Stimulated activated CD4-positive, alpha-beta T cell treated with anti-CD3 and anti-CD28 coated beads, Interleukin-1b, Interleukin-23, amount 100 ng/mL, for 24 hours (primary cell): ENCODE data around the gene C2orf92.

ENCODE experiments used
- DNase-seq, 4 experiments: peaks; one replicate each; pipeline ENCODE4 v3.0.0-alpha.2; 2020; ENCODE audit warnings: low read depth in 4 of 4, low spot score in 1 of 4

Gene C2orf92

DNA sequence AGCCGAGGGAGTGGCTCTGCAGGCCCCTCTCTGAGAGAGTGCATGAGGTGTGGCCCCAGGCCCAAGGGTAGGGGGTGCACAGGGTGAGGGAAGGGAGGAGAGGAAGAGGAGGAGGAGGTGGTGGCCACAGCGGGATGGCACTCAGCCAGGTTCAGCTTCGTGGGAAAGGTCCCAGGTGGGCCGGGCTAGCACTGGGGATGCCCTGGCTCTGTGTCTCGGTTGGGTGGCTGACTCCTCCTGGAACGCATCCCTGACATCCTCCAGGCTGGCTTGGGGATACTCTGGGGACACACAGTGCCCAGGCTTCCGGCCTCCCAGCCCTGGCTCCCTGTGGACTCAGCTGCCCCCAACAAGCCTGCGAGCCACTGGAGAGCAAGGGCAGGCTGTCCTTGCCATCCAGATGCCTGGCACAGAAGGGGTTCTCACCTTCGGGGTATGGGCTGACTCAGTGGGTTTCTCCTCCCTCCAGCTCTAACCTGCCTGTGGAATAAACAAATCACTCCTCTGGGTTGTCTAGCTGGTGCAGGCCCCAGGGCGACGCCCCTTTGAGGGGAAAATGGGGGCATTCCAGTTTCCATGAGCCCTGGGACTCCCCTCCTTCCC is 43.3 kb downstream of the C2orf92 start:
- peak in 2 of 4 experiments; percentile 25 to 40 for DNase-seq

- DNase-seq = peak in 2 of 4 experiments; percentile 33 to 40
Observed at GRCh38 chr2:97713296-97714083, 44.0 kb downstream of the C2orf92 start, which contains the start of gene ZAP70. TSS of gene ZAP70 (plus strand) at chr2:97713576. CDS start at chr2:97724037, 10,461 bp downstream.

DNA sequence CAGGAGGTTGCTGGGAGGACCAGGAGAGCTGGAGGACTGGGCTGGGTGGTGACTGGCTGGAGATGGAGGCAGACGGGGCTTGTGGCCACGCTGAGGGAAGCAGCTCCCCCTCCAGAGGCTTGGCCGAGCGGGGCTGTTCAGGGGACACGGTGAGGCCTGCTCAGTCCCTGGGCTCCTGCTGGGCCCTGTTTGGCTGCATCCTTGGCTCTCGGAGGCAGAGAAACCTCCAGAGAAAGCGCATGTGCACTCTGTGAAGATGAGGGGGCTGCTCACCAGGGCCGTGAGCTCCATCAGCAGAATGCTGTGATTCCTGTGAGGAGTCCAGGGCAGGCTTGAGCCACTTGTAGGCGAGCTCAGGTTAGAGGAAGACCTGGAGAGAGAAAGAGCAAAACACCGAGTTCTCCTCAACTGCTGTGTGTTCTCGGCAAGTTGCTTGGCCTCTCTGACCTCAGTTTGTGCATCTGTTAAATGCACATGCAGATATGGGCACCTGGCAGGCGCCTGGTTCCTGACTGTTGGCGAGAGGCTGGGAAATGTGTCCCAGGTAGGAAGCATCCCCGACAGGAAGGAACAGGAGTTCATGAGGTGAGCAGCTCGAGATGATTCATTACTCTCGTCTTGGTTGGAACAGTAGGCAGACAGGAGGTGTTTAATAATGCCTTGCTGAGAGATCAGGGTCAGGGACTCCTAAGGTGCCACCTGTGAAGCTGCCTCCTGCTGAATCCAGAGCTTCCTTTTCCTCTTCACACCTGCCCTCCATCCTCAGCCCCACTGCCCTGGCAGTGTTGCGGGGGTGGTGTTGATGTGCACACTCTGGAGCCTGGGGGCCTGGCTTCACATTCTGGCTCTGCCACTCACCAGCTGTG is 44.8 kb downstream of the C2orf92 start:
- no peak for DNase-seq

- DNase-seq = no peak
Observed at GRCh38 chr2:97714950-97715652, 45.6 kb downstream of the C2orf92 start.

GRCh38 chr2:97715951-97716694 is 46.6 kb downstream of the C2orf92 start:
- DNase-seq = no peak

DNA sequence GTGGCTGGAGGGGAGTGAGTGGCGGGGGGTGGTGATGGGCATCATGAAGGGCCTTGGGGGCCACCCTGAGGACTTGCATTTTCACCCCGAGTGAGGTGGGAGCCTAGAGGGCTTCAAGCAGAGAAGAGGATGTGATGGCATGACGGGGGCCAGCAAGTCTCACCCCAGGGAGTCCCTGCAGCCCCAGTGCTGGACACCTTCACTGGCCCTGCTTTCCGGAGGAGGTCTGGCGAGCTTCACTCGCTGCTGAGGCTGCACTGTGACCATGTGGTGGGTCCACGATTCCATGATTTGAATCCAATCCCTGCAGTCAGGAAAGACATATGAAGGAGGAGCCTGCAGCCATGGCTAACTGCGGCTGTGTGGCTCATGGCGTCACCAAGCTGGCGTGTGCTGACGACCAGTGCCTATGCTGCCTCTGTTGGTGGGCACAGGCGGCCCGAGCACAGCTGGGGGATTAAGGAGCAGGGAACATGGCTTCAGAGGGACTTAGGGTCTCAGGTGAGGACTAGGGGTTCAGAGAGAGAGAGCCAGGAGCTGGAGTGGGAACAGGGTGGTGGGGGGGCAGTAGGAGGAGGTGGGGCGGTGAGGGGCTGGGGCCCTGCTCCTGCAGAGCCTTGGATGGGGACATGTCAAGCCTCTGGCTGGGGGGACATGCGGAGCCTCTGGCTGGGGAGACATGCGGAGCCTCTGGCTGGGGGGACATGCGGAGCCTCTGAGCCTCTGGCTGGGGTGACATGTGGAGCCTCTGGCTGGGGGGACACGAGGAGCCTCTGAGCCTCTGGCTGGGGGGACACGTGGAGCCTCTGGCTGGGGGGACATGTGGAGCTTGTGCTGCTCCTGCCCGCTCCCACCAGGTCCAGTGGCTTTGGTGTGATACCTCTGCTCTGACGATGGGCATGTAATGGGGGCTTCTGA is 47.4 kb downstream of the C2orf92 start:
- DNase-seq = no peak

- no peak for DNase-seq
Observed at GRCh38 chr2:97717613-97717995, 48.1 kb downstream of the C2orf92 start.

DNA sequence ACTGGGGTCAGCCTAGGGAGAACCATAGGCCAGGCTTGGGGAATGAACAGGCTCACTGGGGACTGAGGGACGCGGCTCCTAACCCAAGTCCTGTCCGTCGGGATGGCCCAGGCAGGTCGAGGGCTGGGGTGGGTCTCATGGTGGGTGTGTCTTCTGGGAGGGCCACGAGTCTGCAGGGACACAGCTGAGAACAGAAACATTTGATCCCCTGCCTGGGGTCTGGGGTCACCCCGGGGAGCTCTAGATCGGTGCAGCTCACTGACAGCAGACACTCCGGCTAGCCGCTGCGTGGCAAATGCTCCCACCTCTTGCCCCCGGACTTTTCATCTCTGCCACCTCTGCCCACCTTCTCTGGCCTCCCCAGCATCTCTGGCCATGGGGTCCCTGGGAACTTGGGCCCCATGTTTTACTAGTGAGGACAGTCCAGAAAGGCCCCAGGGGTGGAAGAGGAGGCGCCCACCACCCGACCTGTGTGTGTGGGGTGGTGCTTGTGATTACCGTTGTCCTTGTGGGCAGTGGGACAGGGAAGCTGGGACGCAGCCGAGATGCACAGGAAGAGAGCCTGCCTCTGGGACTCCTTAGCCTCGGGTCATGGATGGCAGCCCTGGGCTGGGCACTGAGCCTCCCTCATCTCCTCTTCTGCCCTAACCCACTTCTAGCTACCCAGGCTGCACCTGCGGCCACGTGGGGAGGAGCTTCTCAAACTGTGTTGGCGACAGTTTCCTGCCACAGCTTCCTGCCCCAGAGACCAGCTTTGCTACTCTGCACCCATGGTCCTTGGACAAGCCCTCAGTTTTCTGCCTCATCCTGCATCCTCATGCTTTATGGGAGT is 48.8 kb downstream of the C2orf92 start:
- DNase-seq = peak in 2 of 4 experiments; percentile 50 to 56

DNA sequence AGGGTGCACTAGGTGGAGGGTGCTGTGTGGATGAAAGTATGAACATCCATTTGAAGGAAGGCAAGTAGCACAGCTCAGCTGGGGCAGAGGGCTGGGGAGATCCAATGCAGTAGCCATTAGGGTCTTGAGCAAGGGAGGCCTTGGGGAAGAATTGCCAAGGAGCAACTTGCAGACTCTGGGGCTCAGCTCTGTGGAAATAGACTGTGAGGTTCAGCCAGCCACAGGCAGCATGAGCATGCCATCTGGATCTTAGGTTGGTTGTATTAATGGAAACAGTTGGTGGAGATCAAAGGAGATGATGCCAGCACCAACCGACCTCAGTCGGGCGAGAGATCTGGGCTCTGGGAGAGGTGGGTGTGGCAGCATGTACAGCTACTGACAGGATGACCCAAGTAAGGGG is 49.4 kb downstream of the C2orf92 start:
- no peak for DNase-seq

DNA sequence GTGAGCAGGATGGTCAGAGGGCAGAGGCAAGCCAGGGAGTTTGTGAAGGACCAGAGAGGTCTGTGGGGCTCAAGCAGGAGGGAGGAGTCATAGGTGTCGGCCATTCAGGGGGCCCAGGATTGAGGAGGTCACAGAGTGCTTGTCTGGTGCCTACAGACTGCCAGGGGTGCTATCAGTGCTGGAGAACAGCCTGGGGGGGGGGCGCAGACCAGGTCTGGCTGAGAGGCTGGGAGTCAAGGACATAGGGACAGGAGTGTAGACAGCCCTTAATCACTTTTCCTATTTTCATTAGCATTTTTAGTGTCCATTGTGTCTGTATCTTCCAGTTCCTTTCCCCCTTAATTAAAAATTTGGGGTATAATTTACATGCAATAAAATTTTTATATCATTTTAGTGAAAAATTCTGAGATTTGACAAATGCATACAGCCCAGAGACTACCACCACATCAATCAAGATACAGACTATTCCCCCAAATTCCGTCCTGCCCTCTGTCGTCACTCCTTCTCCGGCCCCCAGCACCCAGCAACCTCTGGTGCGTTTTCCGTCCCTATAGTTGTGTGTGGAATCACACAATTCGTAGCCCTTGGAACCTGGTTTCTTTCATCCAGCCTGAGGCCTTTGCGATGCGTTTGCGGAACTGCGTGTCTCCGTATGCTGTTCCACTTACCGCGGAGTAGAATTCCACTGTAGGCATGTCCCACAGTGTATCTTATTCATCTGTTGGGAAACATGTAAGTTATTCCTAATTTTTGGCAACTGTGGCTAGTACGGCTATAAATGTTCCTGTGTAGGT is 50.0 kb downstream of the C2orf92 start:
- no peak for DNase-seq

GRCh38 chr2:97720746-97721145 is 51.2 kb downstream of the C2orf92 start:
- DNase-seq = no peak

- DNase-seq = no peak
Observed at GRCh38 chr2:97722227-97722626, 52.7 kb downstream of the C2orf92 start.

- no peak for DNase-seq
Observed at GRCh38 chr2:97723156-97724072, 53.9 kb downstream of the C2orf92 start.

- DNase-seq = no peak
Observed at GRCh38 chr2:97724073-97724410, 54.5 kb downstream of the C2orf92 start.

- DNase-seq = no peak
Observed at GRCh38 chr2:97724501-97724900, 55.0 kb downstream of the C2orf92 start.

- DNase-seq = no peak
Observed at GRCh38 chr2:97724946-97725688, 55.6 kb downstream of the C2orf92 start.
